ENCODE results near the gene C1QTNF2. TPM values are rescaled to one million over a fixed set of nuclear protein-coding genes. Genes with fewer than 3 reads are reported as not detected.

Gene C1QTNF2
- total RNA-seq, 1 experiment from 2014 or later = 0.21 TPM

- DNase-seq (ENCODE audit: low read depth, low spot score) = no peak
- in situ Hi-C loops (cut with HindIII; ENCODE audit: low pct_unique_long_range_greater_than_20kb, low sequenced_read_pairs) = no loop called here
Observed at GRCh38 chr5:160317434-160317833, 53.0 kb downstream of the C1QTNF2 start.

DNA sequence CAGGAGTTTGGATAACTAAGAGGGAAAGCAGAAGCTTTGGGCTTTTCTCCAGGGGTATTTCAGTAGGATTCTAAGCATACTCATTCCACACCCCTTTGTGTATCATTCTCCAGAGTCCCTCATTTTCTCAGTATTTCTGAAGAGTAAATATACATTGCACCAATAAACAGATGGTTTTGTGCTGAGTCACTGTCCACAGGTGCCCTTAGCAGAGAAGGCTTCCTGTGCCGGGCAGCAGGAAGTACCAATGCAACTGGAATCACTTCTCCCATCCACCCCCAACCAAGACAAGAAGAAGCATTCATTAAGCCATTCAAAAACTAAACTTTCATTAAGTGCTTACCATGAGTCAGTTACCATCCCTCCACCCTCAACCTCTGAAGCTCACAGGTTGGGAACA, 54.5 kb downstream of the C1QTNF2 start:
- in situ Hi-C loops (cut with HindIII; ENCODE audit: low pct_unique_long_range_greater_than_20kb, low sequenced_read_pairs) = no loop called here
- peak; percentile 81 for DNase-seq (ENCODE audit: low read depth, low spot score)

- in situ Hi-C loops (cut with HindIII; ENCODE audit: low pct_unique_long_range_greater_than_20kb, low sequenced_read_pairs) = no loop called here
- DNase-seq (ENCODE audit: low read depth, low spot score) = no peak
Observed at GRCh38 chr5:160312960-160313727, 57.3 kb downstream of the C1QTNF2 start.

DNA sequence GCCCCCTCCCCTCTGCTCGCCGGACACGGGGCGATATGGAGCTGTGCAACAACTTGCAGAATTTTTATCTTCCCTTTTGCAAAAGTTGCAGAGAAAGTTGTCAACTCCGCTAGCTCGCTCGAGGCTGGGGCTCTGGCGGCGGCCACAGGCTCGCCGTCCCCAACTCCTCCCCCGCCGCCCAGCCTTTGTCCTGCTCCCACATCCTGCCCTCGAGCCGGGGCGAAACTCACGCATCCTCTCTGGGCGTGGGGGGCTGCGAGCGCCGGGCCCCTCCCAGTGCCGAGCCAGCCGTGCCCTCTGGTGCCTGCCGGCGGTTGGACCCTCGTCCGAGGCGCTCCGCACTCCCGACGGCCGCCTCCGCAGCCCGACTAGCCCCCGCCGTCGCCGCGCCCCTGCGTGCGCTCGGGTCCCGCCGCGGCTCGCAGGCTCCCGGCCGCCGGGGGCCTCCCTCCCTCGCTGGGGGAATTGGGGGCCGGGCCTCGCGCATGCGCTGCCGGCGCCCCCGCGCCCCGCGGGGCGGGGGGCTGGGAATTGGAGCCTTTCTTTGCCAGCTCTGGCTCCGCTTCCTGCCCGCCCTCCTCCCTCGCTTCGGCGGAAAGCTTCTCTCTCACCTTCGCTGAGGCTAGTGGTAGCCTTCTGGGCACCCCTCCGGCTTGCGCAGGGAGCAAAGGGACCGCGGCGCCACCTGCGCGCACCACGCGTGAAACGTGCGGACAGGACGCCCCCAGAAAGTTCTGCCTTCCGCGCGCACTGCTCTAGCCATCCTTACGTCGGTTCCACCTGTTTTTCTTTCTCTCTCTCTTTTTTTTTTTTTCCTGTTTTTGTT, 58.1 kb downstream of the C1QTNF2 start, which contains the start of gene CCNJL:
Gene CCNJL (minus strand): TSS at position 431 of the 826 bp plus-strand sequence. CDS start 641 bp downstream, outside the sequence.
- in situ Hi-C loops (cut with HindIII; ENCODE audit: low pct_unique_long_range_greater_than_20kb, low sequenced_read_pairs) = no loop called here
- DNase-seq (ENCODE audit: low read depth, low spot score) = peak; percentile 58

GRCh38 chr5:160311491-160312133, 58.8 kb downstream of the C1QTNF2 start:
- in situ Hi-C loops (cut with HindIII; ENCODE audit: low pct_unique_long_range_greater_than_20kb, low sequenced_read_pairs) = no loop called here
- peak; percentile 10 for DNase-seq (ENCODE audit: low read depth, low spot score)

GRCh38 chr5:160310552-160311295, 59.7 kb downstream of the C1QTNF2 start:
- no peak for DNase-seq (ENCODE audit: low read depth, low spot score)
- in situ Hi-C loops (cut with HindIII; ENCODE audit: low pct_unique_long_range_greater_than_20kb, low sequenced_read_pairs) = no loop called here

DNA sequence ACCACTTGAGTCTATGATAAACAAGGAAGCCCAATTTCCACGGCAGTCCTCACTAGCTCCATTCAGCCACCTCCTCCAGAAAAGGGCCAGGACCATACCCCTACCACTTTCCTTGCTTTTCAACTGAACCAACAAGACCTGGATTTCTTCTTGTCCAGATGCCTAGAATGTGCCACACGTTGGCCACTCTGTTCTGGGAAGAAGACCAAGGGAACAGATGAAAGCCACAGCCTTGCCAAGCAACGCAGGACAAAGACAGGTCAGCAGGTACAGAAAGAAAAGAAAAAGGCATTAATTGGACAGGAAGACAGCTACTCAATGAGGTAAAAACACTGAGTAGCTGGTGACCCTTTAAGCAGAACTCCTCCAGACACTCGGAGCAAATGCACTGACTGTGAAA, 60.3 kb downstream of the C1QTNF2 start:
- in situ Hi-C loops (cut with HindIII; ENCODE audit: low pct_unique_long_range_greater_than_20kb, low sequenced_read_pairs) = no loop called here
- DNase-seq (ENCODE audit: low read depth, low spot score) = no peak

DNA sequence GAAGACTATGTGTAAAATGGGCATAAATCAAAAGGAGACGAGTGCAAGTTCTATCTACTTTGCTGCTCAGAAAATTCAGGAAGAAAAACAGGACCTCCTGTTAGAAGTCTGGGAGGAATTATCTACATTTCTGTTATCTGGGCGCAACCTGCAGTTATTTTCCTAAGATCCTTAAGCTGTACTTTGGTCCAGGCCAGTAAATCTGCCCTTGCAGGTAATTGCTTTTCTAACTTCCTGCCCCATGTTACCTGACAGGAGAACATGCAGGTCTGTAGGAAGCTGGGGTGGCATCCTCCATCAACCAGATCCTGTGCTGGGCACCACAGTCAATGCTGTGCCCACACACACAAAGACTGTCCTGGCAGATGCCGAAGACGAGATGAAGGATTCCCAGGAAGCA, 63.7 kb downstream of the C1QTNF2 start:
- in situ Hi-C loops (cut with HindIII; ENCODE audit: low pct_unique_long_range_greater_than_20kb, low sequenced_read_pairs) = no loop called here
- DNase-seq (ENCODE audit: low read depth, low spot score) = no peak

GRCh38 chr5:160305319-160305718, 65.1 kb downstream of the C1QTNF2 start:
- in situ Hi-C loops (cut with HindIII; ENCODE audit: low pct_unique_long_range_greater_than_20kb, low sequenced_read_pairs) = no loop called here
- DNase-seq (ENCODE audit: low read depth, low spot score) = no peak

- in situ Hi-C loops (cut with HindIII; ENCODE audit: low pct_unique_long_range_greater_than_20kb, low sequenced_read_pairs) = no loop called here
- no peak for DNase-seq (ENCODE audit: low read depth, low spot score)
Observed at GRCh38 chr5:160303690-160304089, 66.7 kb downstream of the C1QTNF2 start.

- in situ Hi-C loops (cut with HindIII; ENCODE audit: low pct_unique_long_range_greater_than_20kb, low sequenced_read_pairs) = no loop called here
- no peak for DNase-seq (ENCODE audit: low read depth, low spot score)
Observed at GRCh38 chr5:160298189-160298588, 72.2 kb downstream of the C1QTNF2 start.

- DNase-seq (ENCODE audit: low read depth, low spot score) = no peak
- in situ Hi-C loops (cut with HindIII; ENCODE audit: low pct_unique_long_range_greater_than_20kb, low sequenced_read_pairs) = no loop called here
Observed at GRCh38 chr5:160297776-160298175, 72.7 kb downstream of the C1QTNF2 start.

Small RNA genes lying within 50 kb of the gene (small RNA-seq; reads per million reads assigned to genes)
- 0 reads per million in 2 experiments for gene AC112191.3

Other genes starting within 250 kb of the C1QTNF2 start
- gene FABP6, start 141.1 kb downstream of the C1QTNF2 start, total RNA-seq (2014; rRNA removed; shearing (Covaris generic)) = 3.0 and 3.4 TPM in 2 replicates
- gene CCNJL, start 58.1 kb downstream of the C1QTNF2 start, total RNA-seq (2014; rRNA removed; shearing (Covaris generic)) = 3.2 and 3.9 TPM in 2 replicates
- gene FAM200C, start 29.4 kb upstream of the C1QTNF2 start, total RNA-seq (2014; rRNA removed; shearing (Covaris generic)) = 7.7 and 8.1 TPM in 2 replicates
- 66.9 and 70.7 TPM in 2 replicates for gene SLU7, start 48.5 kb upstream of the C1QTNF2 start, total RNA-seq (2014; rRNA removed; shearing (Covaris generic))
- gene PTTG1, start 51.2 kb upstream of the C1QTNF2 start, total RNA-seq (2014; rRNA removed; shearing (Covaris generic)) = 238 and 294 TPM in 2 replicates

All from SK-MEL-5 (cell line).